CD4-positive, alpha-beta memory T cell (primary cell): ENCODE data around the gene CTNNA1. TPM values are rescaled to one million over a fixed set of nuclear protein-coding genes. Genes with fewer than 3 reads are reported as not detected.
"Not testable (repeated sequence)": the region's sequence is repeated elsewhere in the genome, so short reads cannot be mapped to it uniquely, and the experiment has no call there.

ENCODE experiments used
- CTCF ChIA-PET: fragments of 350-600 bp; sonication (Branson Sonifier 250); formaldehyde crosslinking; loops from one replicate; lab custom pipeline; 2021; ENCODE audit warnings: inconsistent platforms; ENCODE audit not compliant: partially characterized antibody; lab: Charles Lee
- POLR2A ChIA-PET: fragments of 350-600 bp; sonication (Branson Sonifier 250); formaldehyde crosslinking; loops from one replicate; lab custom pipeline; 2021; ENCODE audit not compliant: partially characterized antibody; lab: Charles Lee
- DNase-seq, 5 donors: peaks; one replicate each; pipeline versions ENCODE4 v3.0.0 to v3.0.0-alpha.2; 2020 to 2022; ENCODE audit warnings: mixed read lengths in 1 of 5
- H3K27ac ChIP-seq: one replicate; pipeline ENCODE4 v1.7.0; 2013; ENCODE audit warnings: low read depth, low read length
- H3K27me3 ChIP-seq: 2 replicates; pipeline ENCODE4 v1.7.0; 2013; ENCODE audit warnings: mild to moderate bottlenecking, low read length, moderate library complexity; ENCODE audit not compliant: insufficient read depth
- H3K36me3 ChIP-seq: 2 replicates; pipeline ENCODE4 v1.7.0; 2013; ENCODE audit warnings: mild to moderate bottlenecking, low read length, moderate library complexity; ENCODE audit not compliant: insufficient read depth
- H3K4me1 ChIP-seq: 2 replicates; pipeline ENCODE4 v1.7.0; 2013; ENCODE audit warnings: mild to moderate bottlenecking, low read length, moderate library complexity; ENCODE audit not compliant: insufficient read depth
- H3K4me3 ChIP-seq, 2 donors: one replicate each; pipeline ENCODE4 v1.7.0; 2013; ENCODE audit warnings: low read length in 2 of 2, mild to moderate bottlenecking in 1 of 2
- H3K9me3 ChIP-seq, 2 donors: one replicate each; pipeline ENCODE4 v1.7.0; 2013; ENCODE audit warnings: low read length in 2 of 2, control low read depth in 1 of 2; ENCODE audit not compliant: control insufficient read depth in 1 of 2
- H3K27ac Mint-ChIP-seq, 7 donors: one replicate each; pipeline ENCODE4 v1.8.0; 2020 to 2021; ENCODE audit warnings: mixed read lengths in 7 of 7, mild to moderate bottlenecking in 6 of 7, inconsistent platforms in 3 of 7, moderate library complexity in 3 of 7
- H3K27me3 Mint-ChIP-seq, 2 donors: one replicate each; pipeline ENCODE4 v1.8.0; 2020 to 2021; ENCODE audit warnings: mixed read lengths in 2 of 2
- H3K36me3 Mint-ChIP-seq, 2 donors: one replicate each; pipeline ENCODE4 v1.8.0; 2020 to 2021; ENCODE audit warnings: mixed read lengths in 2 of 2, inconsistent platforms in 1 of 2, mild to moderate bottlenecking in 1 of 2
- H3K4me1 Mint-ChIP-seq, 4 donors: one replicate each; pipeline ENCODE4 v1.8.0; 2020 to 2021; ENCODE audit warnings: mixed read lengths in 4 of 4, mild to moderate bottlenecking in 1 of 4
- H3K4me3 Mint-ChIP-seq, 8 donors: one replicate each; pipeline ENCODE4 v1.8.0; 2020 to 2021; ENCODE audit warnings: mixed read lengths in 8 of 8, mild to moderate bottlenecking in 7 of 8, moderate library complexity in 6 of 8, inconsistent platforms in 3 of 8
- H3K9me3 Mint-ChIP-seq, 8 donors: one replicate each; pipeline ENCODE4 v1.8.0; 2020 to 2021; ENCODE audit warnings: mixed read lengths in 8 of 8, mild to moderate bottlenecking in 5 of 8, inconsistent platforms in 3 of 8, moderate library complexity in 1 of 8
- intact Hi-C: fragments of 100-400 bp; cut with micrococcal nuclease; formaldehyde crosslinking; loops from one replicate; pipeline ENCODE4 v1.15.1; 2023
- polyA plus RNA-seq, 2 donors: library from polyadenylated mRNA; unstranded; fragments of 300-500 nt; fragmentation: Illumina TruSeq; gene quantifications; one replicate each; pipeline ENCODE4 v1.2.3, GENCODE V29; 2021
- total RNA-seq, 2 experiments: library from RNA; stranded (reverse); gene quantifications; one replicate each; pipeline ENCODE4 v1.2.3, GENCODE V29; 2021

CTNNA1 gene
- total and polyA plus RNA-seq, 4 experiments from 2014 or later: 10.1 to 26.1 (median 17.4) TPM

DNA sequence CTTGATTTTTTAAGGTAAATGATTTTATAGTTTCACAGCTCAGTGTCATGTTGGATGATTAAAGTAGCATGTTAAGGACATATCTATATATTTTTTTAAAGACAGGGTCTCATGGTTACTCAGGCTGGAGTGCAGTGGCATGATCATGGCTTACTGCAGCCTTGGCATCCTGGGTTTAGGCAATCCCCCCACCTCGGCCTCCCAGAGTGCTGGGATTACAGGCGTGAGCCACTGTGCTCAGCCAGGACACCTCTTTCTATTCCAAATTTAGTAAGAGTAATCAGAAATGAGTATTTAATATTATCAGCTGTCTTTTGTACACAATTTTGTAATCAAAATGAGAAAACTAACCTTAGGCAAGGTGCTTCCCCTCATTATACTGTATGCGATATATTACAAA is 160.5 kb downstream of the CTNNA1 start:
- CTCF ChIA-PET: no interaction called here
- H3K36me3 Mint-ChIP-seq: peaks cover 0 to 11% of the 10 kb centered on the region in 2 donors
- no peak for DNase-seq
- Histone ChIP-seq H3K36me3 (no peaks in the 10 kb centered on the region), H3K27ac (no peak overlapping the region), H3K4me3 (no peak overlapping the region), H3K4me1 (no peaks in the 10 kb centered on the region), H3K9me3 (no peaks in the 10 kb centered on the region), H3K27me3 (no peaks in the 10 kb centered on the region)
- H3K27me3 Mint-ChIP-seq: no peaks in the 10 kb centered on the region
- H3K4me1 Mint-ChIP-seq: peaks cover 0 to 6% (median 0%) of the 10 kb centered on the region in 4 donors
- no peak overlapping the region for H3K27ac Mint-ChIP-seq
- intact Hi-C loops: no loop called here
- no peak overlapping the region for H3K4me3 Mint-ChIP-seq
- POLR2A ChIA-PET: no interaction called here
- no peaks in the 10 kb centered on the region for H3K9me3 Mint-ChIP-seq

DNA sequence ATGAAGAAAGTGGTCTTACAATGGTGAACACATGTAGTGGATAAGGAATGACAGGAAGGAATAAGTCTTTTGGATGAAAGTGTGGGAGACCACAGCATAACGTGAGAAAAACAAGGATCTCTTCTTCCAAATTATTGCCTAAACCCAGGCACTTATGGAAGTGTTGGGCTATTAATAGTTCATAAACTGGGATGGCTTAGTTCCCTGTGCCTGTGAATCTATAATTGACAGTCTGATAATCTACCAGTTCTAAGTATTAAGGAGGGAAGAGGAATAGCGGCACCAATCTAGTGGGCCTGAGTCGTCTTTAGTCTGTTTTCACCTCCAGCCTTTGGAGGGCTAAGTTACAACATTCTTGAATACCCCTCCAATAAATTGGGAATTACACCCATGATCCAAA is 161.1 kb downstream of the CTNNA1 start:
- Histone ChIP-seq H3K27me3 (no peaks in the 10 kb centered on the region), H3K36me3 (no peaks in the 10 kb centered on the region), H3K4me1 (no peaks in the 10 kb centered on the region), H3K27ac (no peak overlapping the region), H3K4me3 (no peak overlapping the region), H3K9me3 (no peaks in the 10 kb centered on the region)
- no peaks in the 10 kb centered on the region for H3K9me3 Mint-ChIP-seq
- H3K4me1 Mint-ChIP-seq: peaks cover 0 to 6% (median 0%) of the 10 kb centered on the region in 4 donors
- H3K27ac Mint-ChIP-seq: no peak overlapping the region
- ChIA-PET CTCF (no interaction called here), POLR2A (no interaction called here)
- no peak overlapping the region for H3K4me3 Mint-ChIP-seq
- H3K27me3 Mint-ChIP-seq: no peaks in the 10 kb centered on the region
- H3K36me3 Mint-ChIP-seq: peaks cover 0 to 10% of the 10 kb centered on the region in 2 donors
- intact Hi-C loops: no loop called here
- no peak for DNase-seq

DNA sequence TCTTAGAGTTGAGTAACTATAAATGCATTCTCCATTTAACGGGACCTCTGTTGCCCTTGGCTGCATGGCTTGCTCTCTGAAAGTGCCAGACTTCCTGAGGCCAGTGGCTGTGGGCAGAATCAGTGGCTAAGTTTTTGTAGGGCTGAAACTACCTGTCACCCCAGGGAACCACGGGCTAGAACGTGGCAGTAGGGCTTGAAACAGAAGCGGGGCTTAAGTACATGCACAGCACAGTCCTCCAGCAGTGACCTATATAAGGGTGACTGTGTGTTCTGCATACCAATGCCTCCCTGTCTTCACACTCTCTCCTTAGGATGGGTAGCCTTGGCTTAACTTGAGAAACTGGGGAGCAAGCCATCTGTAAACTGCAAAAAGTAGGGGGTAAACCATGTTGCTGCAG is 165.5 kb downstream of the CTNNA1 start:
- Histone ChIP-seq H3K27me3 (no peaks in the 10 kb centered on the region), H3K4me1 (no peaks in the 10 kb centered on the region), H3K27ac (no peak overlapping the region), H3K9me3 (no peaks in the 10 kb centered on the region), H3K4me3 (no peak overlapping the region), H3K36me3 (no peaks in the 10 kb centered on the region)
- intact Hi-C loops: no loop called here
- no peak overlapping the region for H3K27ac Mint-ChIP-seq
- ChIA-PET POLR2A (no interaction called here), CTCF (no interaction called here)
- H3K9me3 Mint-ChIP-seq: no peaks in the 10 kb centered on the region
- no peaks in the 10 kb centered on the region for H3K27me3 Mint-ChIP-seq
- peaks cover 0 to 2% (median 0%) of the 10 kb centered on the region in 4 donors for H3K4me1 Mint-ChIP-seq
- H3K36me3 Mint-ChIP-seq: peaks cover 0 to 3% of the 10 kb centered on the region in 2 donors
- no peak for DNase-seq
- no peak overlapping the region for H3K4me3 Mint-ChIP-seq

DNA sequence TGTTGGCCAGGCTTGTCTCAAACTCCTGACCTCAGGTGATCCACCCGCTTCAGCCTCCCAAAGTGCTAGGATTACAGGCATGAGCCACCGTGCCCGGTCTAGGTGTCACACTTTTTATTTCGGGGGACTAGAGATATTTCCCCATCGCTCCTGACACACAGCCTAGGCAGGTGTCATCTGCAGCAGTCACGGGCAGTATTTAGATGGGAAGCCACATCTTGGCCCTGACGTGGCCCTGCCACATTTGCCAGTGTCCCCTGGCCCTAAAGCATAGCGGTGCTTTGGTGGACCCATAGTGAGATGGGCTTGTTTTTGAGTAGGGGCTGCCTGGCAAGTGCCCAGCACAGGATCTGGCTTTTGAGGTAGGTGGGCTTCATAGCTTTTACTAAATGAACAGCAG is 167.0 kb downstream of the CTNNA1 start:
- DNase-seq: no peak
- POLR2A ChIA-PET: no interaction called here
- no peaks in the 10 kb centered on the region for H3K27me3 Mint-ChIP-seq
- H3K27me3 ChIP-seq: no peaks in the 10 kb centered on the region
- H3K27ac Mint-ChIP-seq: no peak overlapping the region
- no peaks in the 10 kb centered on the region for H3K4me1 ChIP-seq
- no peak overlapping the region for H3K27ac ChIP-seq
- H3K36me3 ChIP-seq: no peaks in the 10 kb centered on the region
- H3K9me3 Mint-ChIP-seq: no peaks in the 10 kb centered on the region
- H3K4me3 Mint-ChIP-seq: no peak overlapping the region
- peaks cover 1 to 5% of the 10 kb centered on the region in 2 donors for H3K36me3 Mint-ChIP-seq
- no peaks in the 10 kb centered on the region for H3K9me3 ChIP-seq
- intact Hi-C loops: no loop called here
- CTCF ChIA-PET: no interaction called here
- no peak overlapping the region for H3K4me3 ChIP-seq
- peaks cover 0 to 2% (median 0%) of the 10 kb centered on the region in 4 donors for H3K4me1 Mint-ChIP-seq

DNA sequence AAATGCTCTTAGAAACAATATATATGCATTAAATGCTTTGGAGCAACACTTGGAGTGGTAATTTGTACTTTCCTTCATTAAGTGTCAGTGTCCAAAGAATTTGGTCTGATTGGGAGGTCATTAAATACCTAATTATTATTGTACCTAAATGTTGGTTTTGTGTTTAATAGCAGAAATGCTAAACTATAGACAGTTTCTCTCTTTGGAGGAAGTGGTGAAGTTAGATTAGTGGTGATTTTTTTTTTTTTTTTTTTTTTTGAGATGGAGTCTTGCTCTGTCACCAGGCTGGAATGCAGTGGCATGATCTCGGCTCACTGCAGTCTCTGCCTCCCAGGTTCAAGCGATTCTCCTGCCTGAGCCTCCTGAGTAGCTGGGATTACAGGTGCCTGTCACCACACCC is 168.1 kb downstream of the CTNNA1 start:
- POLR2A ChIA-PET: not testable (repeated sequence)

DNA sequence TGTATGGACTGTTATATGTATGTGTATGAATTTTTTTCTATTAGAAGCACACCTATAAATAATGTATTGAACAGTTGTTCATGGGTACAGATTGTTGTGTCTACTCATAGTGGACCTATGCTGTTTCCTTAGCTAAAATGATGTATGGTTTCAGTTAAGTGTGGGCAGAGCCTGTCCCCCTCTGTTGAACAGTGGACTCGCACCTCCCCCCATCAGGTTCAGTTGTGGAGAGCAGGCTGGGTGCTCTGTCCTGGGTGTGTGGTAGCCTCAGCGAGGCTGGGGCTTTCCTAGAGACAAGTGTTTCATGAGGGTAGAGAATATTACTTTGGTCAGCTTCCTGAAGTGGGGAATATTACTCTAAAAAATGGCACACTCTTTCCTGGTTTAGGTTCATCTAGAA is 169.3 kb downstream of the CTNNA1 start:
- no peak overlapping the region for H3K27ac ChIP-seq
- Mint-ChIP-seq H3K27ac (no peak overlapping the region), H3K36me3 (peaks cover 14 to 21% of the 10 kb centered on the region in 2 donors), H3K27me3 (no peaks in the 10 kb centered on the region), H3K4me1 (peaks cover 0 to 2% (median 0%) of the 10 kb centered on the region in 4 donors), H3K9me3 (no peaks in the 10 kb centered on the region), H3K4me3 (no peak overlapping the region)
- CTCF ChIA-PET: no interaction called here
- H3K27me3 ChIP-seq: no peaks in the 10 kb centered on the region
- no peaks in the 10 kb centered on the region for H3K36me3 ChIP-seq
- no peaks in the 10 kb centered on the region for H3K9me3 ChIP-seq
- no peaks in the 10 kb centered on the region for H3K4me1 ChIP-seq
- POLR2A ChIA-PET: no interaction called here
- no peak for DNase-seq
- intact Hi-C loops: no loop called here
- no peak overlapping the region for H3K4me3 ChIP-seq

More for the DNA sequence above, 168.1 kb downstream of the CTNNA1 start:
- H3K4me3 Mint-ChIP-seq, intact Hi-C loops, H3K27me3 ChIP-seq, H3K27ac ChIP-seq, CTCF ChIA-PET, H3K36me3 ChIP-seq, H3K27me3 Mint-ChIP-seq, H3K4me1 ChIP-seq, H3K9me3 Mint-ChIP-seq, H3K27ac Mint-ChIP-seq, H3K4me3 ChIP-seq, DNase-seq, H3K4me1 Mint-ChIP-seq, H3K9me3 ChIP-seq: not testable (repeated sequence)
- peaks cover 8 to 13% of the 10 kb centered on the region in 2 donors for H3K36me3 Mint-ChIP-seq

DNA sequence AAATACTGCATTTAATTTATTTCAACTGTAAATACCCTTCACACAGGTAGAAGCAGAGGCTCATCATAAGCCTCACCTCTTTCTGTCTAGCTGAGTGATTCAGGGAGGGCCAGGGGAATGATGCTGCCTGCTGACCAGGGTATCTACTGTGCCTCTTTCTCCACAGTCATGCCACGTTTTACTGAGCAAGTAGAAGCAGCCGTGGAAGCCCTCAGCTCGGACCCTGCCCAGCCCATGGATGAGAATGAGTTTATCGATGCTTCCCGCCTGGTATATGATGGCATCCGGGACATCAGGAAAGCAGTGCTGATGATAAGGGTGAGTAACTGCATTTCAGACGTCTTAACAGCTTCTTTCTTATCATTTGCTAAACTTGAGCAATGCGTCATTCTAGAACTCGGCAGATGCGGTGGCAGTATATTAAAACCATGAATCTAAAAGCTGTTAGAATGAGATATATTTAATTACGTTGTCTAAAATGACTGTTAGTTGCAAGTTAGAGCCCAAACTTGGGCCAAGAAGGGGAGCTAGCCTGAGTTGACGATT is 171.9 kb downstream of the CTNNA1 start:
- no peak overlapping the region for H3K27ac Mint-ChIP-seq
- no peak overlapping the region for H3K4me3 Mint-ChIP-seq
- no peak overlapping the region for H3K4me3 ChIP-seq
- no peak for DNase-seq
- no peak overlapping the region for H3K27ac ChIP-seq
- no peaks in the 10 kb centered on the region for H3K27me3 Mint-ChIP-seq
- no peaks in the 10 kb centered on the region for H3K4me1 ChIP-seq
- POLR2A ChIA-PET: no interaction called here
- no peaks in the 10 kb centered on the region for H3K36me3 ChIP-seq
- H3K4me1 Mint-ChIP-seq: peaks cover 0 to 2% (median 0%) of the 10 kb centered on the region in 4 donors
- no peaks in the 10 kb centered on the region for H3K27me3 ChIP-seq
- peaks cover 18 to 27% of the 10 kb centered on the region in 2 donors for H3K36me3 Mint-ChIP-seq
- no peaks in the 10 kb centered on the region for H3K9me3 ChIP-seq
- intact Hi-C loops: no loop called here
- CTCF ChIA-PET: no interaction called here
- no peaks in the 10 kb centered on the region for H3K9me3 Mint-ChIP-seq
